Lower leg skin (tissue), 4 donors: ENCODE measurements around the gene SLC44A5. TPM values are rescaled to one million over a fixed set of nuclear protein-coding genes. Genes with fewer than 3 reads are reported as not detected.

ENCODE experiments used
- DNase-seq, 2 donors: peaks; one replicate each; pipeline ENCODE4 v3.0.0-alpha.2; 2019; ENCODE audit warnings: low spot score in 2 of 2
- H3K4me3 ChIP-seq: fragments of 200-600 bp; sonication (generic); 2 replicates; pipeline ENCODE4 v1.5.1; 2017; ENCODE audit warnings: mild to moderate bottlenecking, low read depth; ENCODE audit not compliant: poor library complexity, severe bottlenecking
- POLR2A ChIP-seq, 2 donors: fragments of 450-650 bp; IDR thresholded peaks; one replicate each; pipeline ENCODE4 v1.6.1; 2016 to 2017; ENCODE audit warnings: antibody characterized with exemption in 2 of 2, mild to moderate bottlenecking in 1 of 2, moderate library complexity in 1 of 2
- WGBS, 2 donors: methylation state at CpG; one replicate each; pipeline ENCODE4 v1.1.5; 2018; 5-methylcytosine and 5-hydroxymethylcytosine counted together
- intact Hi-C: fragments of 100-400 bp; cut with DNase I; formaldehyde crosslinking; loops from one replicate; pipeline ENCODE4 v1.15.0; 2023; ENCODE audit warnings: low total_unique reads
- total RNA-seq, 4 donors: library from RNA; depleted of rRNA; stranded (reverse); fragments of >200 nt; gene quantifications; one replicate each; pipeline ENCODE4 v1.1.0, GENCODE V29; 2016
- TF ChIP-seq, protein P1 (sequence below), 3 donors: fragments of 450-650 bp; IDR thresholded peaks; one replicate each; pipeline ENCODE4 v1.5.1; 2016; ENCODE audit warnings: antibody characterized with exemption in 3 of 3, mild to moderate bottlenecking in 3 of 3, moderate library complexity in 2 of 3

SLC44A5 gene
- total RNA-seq, 4 donors from 2014 or later = 0.39 to 25.4 (median 7.7) TPM

DNA sequence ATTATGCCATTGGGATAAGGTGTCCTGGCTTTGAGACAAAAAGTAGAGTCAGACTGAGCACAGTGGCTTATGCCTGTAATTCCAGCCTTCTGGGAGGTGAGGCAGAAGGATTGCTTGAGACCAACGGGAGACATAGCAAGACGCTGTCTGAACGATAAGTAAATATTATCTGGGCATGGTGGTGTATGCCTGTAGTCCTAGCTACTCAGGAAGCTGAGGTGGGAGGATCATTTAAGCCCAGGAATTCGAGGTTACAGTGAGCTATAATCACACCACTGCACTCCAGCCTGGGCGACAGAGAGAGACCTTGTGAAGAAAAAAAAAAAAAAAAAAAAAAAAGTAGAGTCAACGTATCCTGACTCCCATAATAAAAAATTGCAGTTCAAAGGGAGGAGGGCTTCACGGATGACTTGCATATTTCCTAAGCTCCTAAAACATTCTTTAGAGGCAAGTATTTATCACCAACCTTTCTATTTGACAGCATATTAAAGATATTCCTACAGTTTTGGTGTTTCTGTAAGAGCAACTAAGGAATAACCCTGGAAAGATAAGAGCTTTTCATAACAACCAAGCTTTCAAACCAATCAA lies 141.2 kb downstream of the SLC44A5 start:
- no peak for DNase-seq
- no peak overlapping the region for H3K4me3 ChIP-seq
- WGBS, 2 donors = 62 to 76% methylated on average over 7 of the region's 7 CpGs
- intact Hi-C loops = no loop called here
- TF ChIP-seq, protein P1, sequence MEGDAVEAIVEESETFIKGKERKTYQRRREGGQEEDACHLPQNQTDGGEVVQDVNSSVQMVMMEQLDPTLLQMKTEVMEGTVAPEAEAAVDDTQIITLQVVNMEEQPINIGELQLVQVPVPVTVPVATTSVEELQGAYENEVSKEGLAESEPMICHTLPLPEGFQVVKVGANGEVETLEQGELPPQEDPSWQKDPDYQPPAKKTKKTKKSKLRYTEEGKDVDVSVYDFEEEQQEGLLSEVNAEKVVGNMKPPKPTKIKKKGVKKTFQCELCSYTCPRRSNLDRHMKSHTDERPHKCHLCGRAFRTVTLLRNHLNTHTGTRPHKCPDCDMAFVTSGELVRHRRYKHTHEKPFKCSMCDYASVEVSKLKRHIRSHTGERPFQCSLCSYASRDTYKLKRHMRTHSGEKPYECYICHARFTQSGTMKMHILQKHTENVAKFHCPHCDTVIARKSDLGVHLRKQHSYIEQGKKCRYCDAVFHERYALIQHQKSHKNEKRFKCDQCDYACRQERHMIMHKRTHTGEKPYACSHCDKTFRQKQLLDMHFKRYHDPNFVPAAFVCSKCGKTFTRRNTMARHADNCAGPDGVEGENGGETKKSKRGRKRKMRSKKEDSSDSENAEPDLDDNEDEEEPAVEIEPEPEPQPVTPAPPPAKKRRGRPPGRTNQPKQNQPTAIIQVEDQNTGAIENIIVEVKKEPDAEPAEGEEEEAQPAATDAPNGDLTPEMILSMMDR (IDR thresholded peaks at IDR 0.05) = no peak
- TF ChIP-seq POLR2A (IDR thresholded peaks at IDR 0.05) = no peak

DNA sequence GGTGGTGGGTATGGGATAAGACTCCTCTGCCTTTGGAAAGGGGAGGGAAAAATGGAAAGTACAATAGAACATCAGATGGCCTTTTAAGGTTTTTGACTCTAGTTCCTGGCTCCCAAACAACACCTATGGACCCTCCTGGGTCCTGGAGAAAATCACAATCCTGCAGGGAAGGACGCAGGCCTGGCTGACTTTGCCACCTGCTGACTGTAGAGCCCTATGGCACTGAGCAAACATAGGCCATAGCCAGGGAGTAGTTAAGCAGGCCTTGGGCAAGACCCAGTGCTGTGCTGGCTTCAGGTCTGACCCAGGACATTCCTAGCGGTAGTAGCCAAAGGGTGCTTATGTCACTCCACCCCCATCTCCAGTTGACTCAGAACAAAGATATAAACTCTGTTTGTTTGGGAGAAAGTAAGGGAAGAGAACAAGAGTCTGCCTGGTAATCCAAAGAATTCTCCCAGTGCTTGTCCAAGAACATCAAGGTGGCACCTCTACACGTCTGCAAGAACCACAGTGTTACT lies 149.0 kb downstream of the SLC44A5 start:
- no peak for DNase-seq
- intact Hi-C loops = no loop called here
- WGBS, 2 donors = 84 to 93% methylated on average over 3 of the region's 3 CpGs

DNA sequence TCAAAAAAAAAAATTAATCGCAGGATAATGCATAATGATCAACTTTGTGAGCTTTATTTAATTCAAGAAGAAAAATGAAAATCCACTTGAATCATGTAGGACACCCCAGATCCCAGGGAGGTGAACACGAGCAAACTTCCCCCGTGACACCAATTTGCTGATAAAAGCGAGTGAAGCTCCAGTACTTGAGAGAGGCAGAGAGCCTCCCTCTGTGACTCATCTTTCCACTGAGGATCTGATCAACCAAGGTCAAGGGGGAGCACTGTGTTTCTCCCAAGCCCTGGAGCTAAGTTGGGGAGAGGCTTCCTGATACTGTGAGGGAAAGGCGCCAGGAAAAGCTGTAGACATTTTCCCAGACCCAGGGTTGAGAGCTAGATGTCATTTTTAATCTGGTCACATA lies 160.9 kb downstream of the SLC44A5 start:
- 77% methylated on average over 5 of the region's 5 CpGs for WGBS, 2 donors
- H3K4me3 ChIP-seq = no peak overlapping the region
- intact Hi-C loops = no loop called here
- no peak for DNase-seq
- no peak for TF ChIP-seq POLR2A (IDR thresholded peaks at IDR 0.05)
- TF ChIP-seq, protein P1 (IDR thresholded peaks at IDR 0.05) = no peak

More for the DNA sequence above, 149.0 kb downstream of the SLC44A5 start:
- H3K4me3 ChIP-seq = no peak overlapping the region
- no peak for TF ChIP-seq POLR2A (IDR thresholded peaks at IDR 0.05)
- TF ChIP-seq, protein P1 (IDR thresholded peaks at IDR 0.05) = no peak

DNA sequence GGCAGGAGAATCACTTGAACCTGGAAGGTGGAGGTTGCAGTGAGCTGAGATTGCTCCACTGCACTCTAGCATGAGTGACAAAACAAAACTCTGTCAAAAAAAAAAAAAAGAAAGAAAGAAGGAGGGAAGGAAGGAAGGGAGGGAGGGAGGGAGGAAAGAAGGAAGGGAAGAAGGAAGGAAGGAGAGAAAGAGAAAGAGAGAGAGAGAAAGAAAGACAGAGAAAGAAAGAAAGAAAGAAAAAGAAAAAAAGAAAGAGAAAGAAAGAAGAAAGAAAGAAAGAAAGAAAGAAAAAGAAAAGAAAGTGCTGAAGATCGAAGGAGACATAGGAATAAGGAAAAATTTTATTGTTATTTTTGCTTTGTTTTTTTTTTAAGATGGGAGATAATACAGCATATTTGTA lies 166.7 kb downstream of the SLC44A5 start:
- intact Hi-C loops = no loop called here
- WGBS, 2 donors = 72 to 89% methylated on average over 1 of the region's 1 CpG
- H3K4me3 ChIP-seq = no peak overlapping the region
- no peak for DNase-seq
- no peak for TF ChIP-seq POLR2A (IDR thresholded peaks at IDR 0.05)
- TF ChIP-seq, protein P1 (IDR thresholded peaks at IDR 0.05) = no peak

DNA sequence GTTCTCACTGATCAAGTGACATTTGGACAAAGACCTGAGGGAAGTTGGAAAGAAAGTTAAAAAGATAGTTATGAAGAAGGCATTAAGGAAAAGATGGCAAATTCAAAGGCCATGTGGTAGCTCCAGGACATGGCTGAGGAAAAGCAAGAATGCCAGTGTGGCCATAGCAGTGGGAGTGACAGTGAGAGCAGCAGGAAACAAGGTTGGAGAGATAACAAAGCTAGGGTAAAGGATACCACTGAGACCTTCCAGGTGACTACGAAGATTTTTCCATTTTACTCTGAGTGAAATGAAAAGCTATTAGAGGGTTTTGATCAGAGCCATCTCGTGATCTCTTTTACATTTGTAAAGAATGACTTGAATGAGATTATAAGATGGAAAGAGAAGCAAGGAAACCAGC lies 170.6 kb downstream of the SLC44A5 start:
- DNase-seq = no peak
- intact Hi-C loops = no loop called here
- WGBS, 2 donors = 67 to 69% methylated on average over 2 of the region's 2 CpGs
- TF ChIP-seq, protein P1 (IDR thresholded peaks at IDR 0.05) = no peak
- TF ChIP-seq POLR2A (IDR thresholded peaks at IDR 0.05) = no peak
- no peak overlapping the region for H3K4me3 ChIP-seq

DNA sequence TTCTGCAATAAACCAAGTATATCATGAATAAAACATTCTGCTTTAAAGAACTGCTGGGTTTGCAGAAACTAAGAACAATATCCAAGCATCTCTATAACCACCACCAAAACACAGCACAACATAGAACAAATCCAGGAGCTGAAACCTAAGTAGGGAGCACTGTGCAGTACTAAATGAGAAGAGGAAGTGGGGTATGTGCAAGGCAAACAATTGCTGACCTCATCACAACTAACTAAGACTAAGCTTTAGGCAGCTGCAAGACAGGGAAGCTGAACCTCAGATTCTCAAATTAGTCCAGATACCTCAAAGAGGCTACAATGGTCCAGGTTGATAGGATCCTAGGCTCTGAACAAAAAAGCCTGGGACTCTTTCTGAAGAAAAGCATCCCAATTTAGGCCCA lies 172.6 kb downstream of the SLC44A5 start:
- intact Hi-C loops = no loop called here
- no peak overlapping the region for H3K4me3 ChIP-seq
- TF ChIP-seq POLR2A (IDR thresholded peaks at IDR 0.05) = no peak
- TF ChIP-seq, protein P1 (IDR thresholded peaks at IDR 0.05) = no peak
- no peak for DNase-seq
